DND-41 (cell line): ENCODE data around the gene FGFR3.

ENCODE experiments used
- ATAC-seq: fragments of 200-7000 bp; cut with Tn5 transposase; 3 replicates; pipeline ENCODE4 v1.9.1; 2021; ENCODE audit warnings: low read depth; ENCODE audit not compliant: insufficient read depth
- DNase-seq: peaks from one replicate; pipeline ENCODE4 v3.0.0-alpha.2; 2020
- H2AFZ ChIP-seq: 2 replicates; pipeline ENCODE4 v1.6.0; 2012; ENCODE audit warnings: low read depth, low read length
- H3K27ac ChIP-seq: 2 replicates; pipeline ENCODE4 v1.5.1; 2012; ENCODE audit warnings: low read length, inconsistent platforms
- H3K27me3 ChIP-seq: fragments of 200-600 bp; sonication (generic); 2 replicates; pipeline ENCODE4 v1.6.0; 2012; ENCODE audit warnings: low read length, mild to moderate bottlenecking, inconsistent platforms; ENCODE audit not compliant: insufficient read depth, poor library complexity
- H3K36me3 ChIP-seq: 2 replicates; pipeline ENCODE4 v1.5.1; 2012; ENCODE audit warnings: low read length, inconsistent platforms; ENCODE audit not compliant: insufficient read depth
- H3K4me1 ChIP-seq: 2 replicates; pipeline ENCODE4 v1.5.1; 2012; ENCODE audit warnings: mild to moderate bottlenecking, low read length; ENCODE audit not compliant: insufficient read depth
- H3K4me2 ChIP-seq: 2 replicates; pipeline ENCODE4 v1.6.0; 2012; ENCODE audit warnings: mild to moderate bottlenecking, moderate library complexity, low read length, inconsistent platforms; ENCODE audit not compliant: insufficient read depth
- H3K4me3 ChIP-seq, 2 experiments: fragments of 200-600 bp in 1 of 2; shearing (Covaris generic) in 1 of 2; 2 replicates each; pipeline ENCODE4 v1.5.1; 2012 to 2016; ENCODE audit warnings: inconsistent platforms in 2 of 2, low read length in 2 of 2, mild to moderate bottlenecking in 2 of 2, low read depth in 1 of 2, moderate library complexity in 1 of 2
- H3K79me2 ChIP-seq: 2 replicates; pipeline ENCODE4 v1.6.0; 2012; ENCODE audit warnings: low read length, inconsistent platforms; ENCODE audit not compliant: insufficient read depth
- H3K9ac ChIP-seq: 2 replicates; pipeline ENCODE4 v1.6.0; 2012; ENCODE audit warnings: low read depth, mild to moderate bottlenecking, inconsistent platforms, low read length, moderate library complexity
- H3K9me3 ChIP-seq: 2 replicates; pipeline ENCODE4 v1.5.1; 2012; ENCODE audit warnings: low read length, moderate library complexity, mild to moderate bottlenecking, inconsistent platforms; ENCODE audit not compliant: insufficient read depth, severe bottlenecking
- H4K20me1 ChIP-seq: 2 replicates; pipeline ENCODE4 v1.6.0; 2012; ENCODE audit warnings: low read length; ENCODE audit not compliant: insufficient read depth
- EZH2 ChIP-seq: IDR thresholded peaks from 3 replicates; pipeline ENCODE4 v1.6.1; 2012; ENCODE audit warnings: borderline replicate concordance, low read depth, mild to moderate bottlenecking, moderate library complexity, low read length, inconsistent platforms; ENCODE audit not compliant: severe bottlenecking
- TF ChIP-seq, protein P1 (sequence below): IDR thresholded peaks from 2 replicates; pipeline ENCODE4 v1.5.1; 2012; ENCODE audit warnings: borderline replicate concordance, low read length, moderate library complexity, mild to moderate bottlenecking; ENCODE audit not compliant: poor library complexity, severe bottlenecking; ENCODE audit errors: extremely low read depth

The FGFR3 gene

DNA sequence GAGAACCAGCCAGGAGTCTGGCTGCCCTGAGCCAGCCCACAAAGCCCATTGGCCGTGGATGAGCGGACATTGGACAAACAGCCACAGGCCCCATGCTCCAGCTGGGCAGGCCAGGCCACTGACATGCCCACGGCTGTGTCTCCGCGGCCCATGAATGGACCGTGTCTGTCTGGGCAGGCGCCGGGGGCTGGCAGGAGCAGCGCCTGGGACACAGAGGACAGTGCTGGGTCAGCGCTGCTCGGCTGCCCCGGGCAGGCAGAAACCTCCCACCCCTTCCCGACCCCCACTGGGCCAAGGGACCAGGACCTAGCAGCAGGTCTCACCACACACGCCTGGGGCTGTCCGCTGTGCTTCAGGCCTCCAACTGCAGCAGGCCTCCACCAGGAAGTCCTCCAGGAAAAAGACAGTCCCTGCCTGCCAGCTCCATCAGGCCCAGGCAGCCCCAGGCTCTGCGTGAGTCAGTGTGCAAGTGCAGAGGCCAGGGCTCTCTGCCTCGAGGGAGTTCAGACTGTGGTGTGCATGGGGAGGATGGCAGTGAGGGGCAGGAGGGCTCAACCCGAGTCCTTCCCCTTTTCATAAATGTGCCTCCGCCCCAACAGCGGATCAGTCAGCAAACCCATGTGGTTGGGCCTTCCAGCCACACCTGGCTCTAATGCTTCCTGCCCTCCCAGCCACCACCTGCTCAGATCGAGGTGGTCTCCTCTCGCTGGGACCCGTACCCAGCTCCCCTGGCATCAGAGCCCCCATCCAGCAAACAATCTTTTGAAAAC is 17.2 kb upstream of the FGFR3 start:
- DNase-seq (no peak), ATAC-seq (no peak)
- Histone ChIP-seq H3K9me3 (no peaks in the 10 kb centered on the region), H3K79me2 (no peaks in the 10 kb centered on the region), H2AFZ (no peak overlapping the region), H3K9ac (no peak overlapping the region), H3K4me2 (no peak overlapping the region), H4K20me1 (peaks cover 10% of the 10 kb centered on the region), H3K36me3 (no peaks in the 10 kb centered on the region), H3K27ac (no peak overlapping the region), H3K4me3 (no peak overlapping the region), H3K4me1 (no peaks in the 10 kb centered on the region), H3K27me3 (no peaks in the 10 kb centered on the region)
- TF ChIP-seq, protein P1, sequence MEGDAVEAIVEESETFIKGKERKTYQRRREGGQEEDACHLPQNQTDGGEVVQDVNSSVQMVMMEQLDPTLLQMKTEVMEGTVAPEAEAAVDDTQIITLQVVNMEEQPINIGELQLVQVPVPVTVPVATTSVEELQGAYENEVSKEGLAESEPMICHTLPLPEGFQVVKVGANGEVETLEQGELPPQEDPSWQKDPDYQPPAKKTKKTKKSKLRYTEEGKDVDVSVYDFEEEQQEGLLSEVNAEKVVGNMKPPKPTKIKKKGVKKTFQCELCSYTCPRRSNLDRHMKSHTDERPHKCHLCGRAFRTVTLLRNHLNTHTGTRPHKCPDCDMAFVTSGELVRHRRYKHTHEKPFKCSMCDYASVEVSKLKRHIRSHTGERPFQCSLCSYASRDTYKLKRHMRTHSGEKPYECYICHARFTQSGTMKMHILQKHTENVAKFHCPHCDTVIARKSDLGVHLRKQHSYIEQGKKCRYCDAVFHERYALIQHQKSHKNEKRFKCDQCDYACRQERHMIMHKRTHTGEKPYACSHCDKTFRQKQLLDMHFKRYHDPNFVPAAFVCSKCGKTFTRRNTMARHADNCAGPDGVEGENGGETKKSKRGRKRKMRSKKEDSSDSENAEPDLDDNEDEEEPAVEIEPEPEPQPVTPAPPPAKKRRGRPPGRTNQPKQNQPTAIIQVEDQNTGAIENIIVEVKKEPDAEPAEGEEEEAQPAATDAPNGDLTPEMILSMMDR, result no peak
- no peak for TF ChIP-seq EZH2

DNA sequence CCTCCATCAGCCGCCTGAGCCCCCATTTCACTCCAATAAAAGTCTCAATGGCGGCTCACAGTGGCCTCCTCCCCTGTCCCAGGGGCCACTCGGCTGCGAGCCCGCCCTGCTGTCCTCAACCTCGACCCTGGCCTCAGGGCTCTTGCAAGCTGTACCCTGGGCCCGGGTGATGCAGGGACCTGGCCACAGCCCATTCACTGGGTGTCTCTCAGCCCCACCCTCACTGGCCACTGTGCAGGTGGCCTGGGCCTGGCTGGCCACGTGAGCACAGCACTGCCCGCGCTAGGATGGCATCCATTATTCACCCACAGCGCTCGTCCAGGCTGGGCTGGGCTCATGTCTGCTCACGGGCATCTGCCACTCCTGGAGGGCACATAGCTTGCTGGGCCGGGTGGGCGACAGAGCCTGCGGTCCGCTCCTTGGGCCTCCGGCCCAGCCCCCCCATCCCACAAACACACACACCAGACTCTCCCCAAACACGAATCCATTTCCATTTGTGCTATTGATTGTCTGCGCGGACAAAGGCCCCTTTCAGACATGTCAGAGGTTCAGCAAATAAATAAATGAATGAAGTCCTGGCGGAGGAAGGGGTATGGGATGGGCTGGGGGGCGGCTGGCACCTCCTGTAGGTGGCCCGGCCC is 16.5 kb upstream of the FGFR3 start:
- no peaks in the 10 kb centered on the region for H3K79me2 ChIP-seq
- DNase-seq (no peak), ATAC-seq (no peak)
- H3K36me3 ChIP-seq, result no peaks in the 10 kb centered on the region
- H3K27me3 ChIP-seq, result no peaks in the 10 kb centered on the region
- no peak overlapping the region for H3K4me3 ChIP-seq
- peaks cover 10% of the 10 kb centered on the region for H4K20me1 ChIP-seq
- no peak for TF ChIP-seq EZH2
- TF ChIP-seq, protein P1, result no peak
- no peaks in the 10 kb centered on the region for H3K4me1 ChIP-seq
- H2AFZ ChIP-seq, result no peak overlapping the region
- H3K9me3 ChIP-seq, result no peaks in the 10 kb centered on the region
- no peak overlapping the region for H3K27ac ChIP-seq
- no peak overlapping the region for H3K9ac ChIP-seq
- H3K4me2 ChIP-seq, result no peak overlapping the region

DNA sequence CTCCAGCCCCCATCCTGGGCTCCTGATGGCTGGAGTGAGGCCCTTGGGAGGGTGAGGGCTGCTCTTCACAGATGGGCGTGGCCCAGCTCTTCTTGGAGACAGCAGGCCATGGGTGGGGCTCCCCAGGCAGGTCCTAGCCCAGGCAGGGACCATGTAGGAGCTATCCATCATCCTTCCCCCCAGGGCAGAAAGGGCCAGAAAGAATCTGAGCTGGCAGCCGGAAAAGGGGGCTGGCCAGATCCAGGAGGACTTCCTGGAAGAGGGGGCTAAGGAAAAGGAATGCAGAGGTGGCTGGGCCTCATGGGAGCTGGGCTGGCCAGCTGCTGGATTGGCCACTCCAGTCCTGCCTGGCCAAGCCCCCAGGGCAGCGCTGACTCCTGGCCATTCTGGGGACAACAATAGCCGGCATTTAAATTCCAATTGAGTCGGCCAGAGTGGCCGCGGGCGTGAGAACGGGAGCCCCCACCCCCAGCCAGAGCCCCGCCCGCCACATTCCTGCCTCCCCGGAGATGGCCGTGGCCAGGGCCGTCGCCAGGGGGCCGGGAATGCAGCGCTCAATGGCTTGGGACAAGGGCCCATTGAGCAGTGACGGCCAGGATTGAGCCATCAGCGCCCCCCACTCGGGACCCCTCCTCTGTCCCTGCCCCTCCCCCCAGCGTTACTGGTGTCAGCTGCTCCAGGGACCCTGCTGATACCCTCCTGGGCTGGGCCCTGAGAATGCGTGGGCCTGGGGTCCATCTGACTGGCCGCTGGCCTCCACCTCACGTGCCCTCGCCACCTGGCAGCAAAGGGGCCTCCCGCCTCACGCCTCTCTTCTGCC is 15.1 kb upstream of the FGFR3 start:
- H3K36me3 ChIP-seq, result no peaks in the 10 kb centered on the region
- DNase-seq, result no peak
- no peak overlapping the region for H2AFZ ChIP-seq
- peaks cover 10% of the 10 kb centered on the region for H4K20me1 ChIP-seq
- H3K9ac ChIP-seq, result no peak overlapping the region
- no peak for TF ChIP-seq EZH2
- TF ChIP-seq, protein P1, result no peak
- no peaks in the 10 kb centered on the region for H3K9me3 ChIP-seq
- H3K4me2 ChIP-seq, result no peak overlapping the region
- no peak overlapping the region for H3K27ac ChIP-seq
- no peaks in the 10 kb centered on the region for H3K79me2 ChIP-seq
- no peak overlapping the region for H3K4me3 ChIP-seq
- no peaks in the 10 kb centered on the region for H3K27me3 ChIP-seq
- H3K4me1 ChIP-seq, result no peaks in the 10 kb centered on the region
- no peak for ATAC-seq
